ENCODE results near the gene PRDX3.

- no peak for TF ChIP-seq CTCF (IDR thresholded peaks at IDR 0.05)
- TF ChIP-seq POLR2A (IDR thresholded peaks at IDR 0.05): no peak
These were observed 57.7 kb downstream of the PRDX3 start for GRCh38 chr10:119120875-119121274.

Measured in adrenal gland (tissue), 5 donors.